Type B pancreatic cell (in vitro differentiated cells): ENCODE data around the gene C3orf52. TPM values are rescaled to one million over a fixed set of nuclear protein-coding genes. Genes with fewer than 3 reads are reported as not detected.

Source experiments
- DNase-seq: peaks from one replicate; pipeline ENCODE4 v3.0.0; 2021; ENCODE audit warnings: mixed read lengths; ENCODE audit not compliant: unreplicated experiment; ENCODE audit errors: extremely low spot score
- H3K27ac Mint-ChIP-seq: 2 replicates; pipeline ENCODE4 v1.8.0; 2021; ENCODE audit warnings: mild to moderate bottlenecking, mixed read lengths
- H3K27me3 Mint-ChIP-seq: 2 replicates; pipeline ENCODE4 v1.8.0; 2021; ENCODE audit warnings: mixed read lengths
- H3K36me3 Mint-ChIP-seq: 2 replicates; pipeline ENCODE4 v1.8.0; 2021; ENCODE audit warnings: mixed read lengths
- H3K4me1 Mint-ChIP-seq: one replicate; pipeline ENCODE4 v1.8.0; 2021; ENCODE audit warnings: mixed read lengths; ENCODE audit not compliant: unreplicated experiment
- H3K4me3 Mint-ChIP-seq: 2 replicates; pipeline ENCODE4 v1.8.0; 2021; ENCODE audit warnings: mild to moderate bottlenecking, mixed read lengths
- H3K9me3 Mint-ChIP-seq: 2 replicates; pipeline ENCODE4 v1.8.0; 2021; ENCODE audit warnings: mixed read lengths
- total RNA-seq: library from RNA; stranded (reverse); gene quantifications from 2 replicates; pipeline ENCODE4 v1.2.1, GENCODE V29; 2021; ENCODE audit warnings: low replicate concordance
- TF ChIP-seq, protein P1 (sequence below): fragments of 200-600 bp; sonication (generic); conservative IDR thresholded peaks from 2 replicates; pipeline ENCODE4 v1.5.0; 2021; ENCODE audit warnings: antibody characterized with exemption, mild to moderate bottlenecking

C3orf52 gene
- total RNA-seq, 1 donor from 2014 or later: 8.4 TPM

DNA sequence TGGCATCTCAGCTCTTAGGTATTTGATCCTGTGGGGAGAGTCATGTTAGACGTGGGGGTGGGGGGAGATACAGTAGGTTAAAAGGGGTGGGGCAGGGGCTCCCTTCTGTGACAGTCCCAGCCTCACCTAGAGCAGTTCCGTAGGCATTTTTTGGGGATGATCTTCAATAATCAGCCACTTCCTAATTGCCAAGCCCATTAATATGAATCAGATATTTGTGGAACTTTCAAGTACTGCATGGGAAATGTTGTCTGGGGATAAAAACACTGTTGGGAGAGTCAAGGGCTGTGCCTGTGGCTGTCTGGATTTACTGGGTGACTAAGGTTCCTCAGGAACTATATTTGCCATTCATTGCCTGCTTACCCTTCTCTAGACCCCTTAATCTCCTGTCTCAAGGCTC lies 9.5 kb downstream of the C3orf52 start:
- Mint-ChIP-seq H3K36me3 (peaks cover 15% of the 10 kb centered on the region), H3K4me3 (no peak overlapping the region), H3K4me1 (peaks cover 20% of the 10 kb centered on the region), H3K27me3 (no peaks in the 10 kb centered on the region), H3K9me3 (peaks cover 10% of the 10 kb centered on the region), H3K27ac (peak overlapping the region; percentile 22)
- TF ChIP-seq, protein P1, sequence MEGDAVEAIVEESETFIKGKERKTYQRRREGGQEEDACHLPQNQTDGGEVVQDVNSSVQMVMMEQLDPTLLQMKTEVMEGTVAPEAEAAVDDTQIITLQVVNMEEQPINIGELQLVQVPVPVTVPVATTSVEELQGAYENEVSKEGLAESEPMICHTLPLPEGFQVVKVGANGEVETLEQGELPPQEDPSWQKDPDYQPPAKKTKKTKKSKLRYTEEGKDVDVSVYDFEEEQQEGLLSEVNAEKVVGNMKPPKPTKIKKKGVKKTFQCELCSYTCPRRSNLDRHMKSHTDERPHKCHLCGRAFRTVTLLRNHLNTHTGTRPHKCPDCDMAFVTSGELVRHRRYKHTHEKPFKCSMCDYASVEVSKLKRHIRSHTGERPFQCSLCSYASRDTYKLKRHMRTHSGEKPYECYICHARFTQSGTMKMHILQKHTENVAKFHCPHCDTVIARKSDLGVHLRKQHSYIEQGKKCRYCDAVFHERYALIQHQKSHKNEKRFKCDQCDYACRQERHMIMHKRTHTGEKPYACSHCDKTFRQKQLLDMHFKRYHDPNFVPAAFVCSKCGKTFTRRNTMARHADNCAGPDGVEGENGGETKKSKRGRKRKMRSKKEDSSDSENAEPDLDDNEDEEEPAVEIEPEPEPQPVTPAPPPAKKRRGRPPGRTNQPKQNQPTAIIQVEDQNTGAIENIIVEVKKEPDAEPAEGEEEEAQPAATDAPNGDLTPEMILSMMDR: no peak
- DNase-seq: no peak

DNA sequence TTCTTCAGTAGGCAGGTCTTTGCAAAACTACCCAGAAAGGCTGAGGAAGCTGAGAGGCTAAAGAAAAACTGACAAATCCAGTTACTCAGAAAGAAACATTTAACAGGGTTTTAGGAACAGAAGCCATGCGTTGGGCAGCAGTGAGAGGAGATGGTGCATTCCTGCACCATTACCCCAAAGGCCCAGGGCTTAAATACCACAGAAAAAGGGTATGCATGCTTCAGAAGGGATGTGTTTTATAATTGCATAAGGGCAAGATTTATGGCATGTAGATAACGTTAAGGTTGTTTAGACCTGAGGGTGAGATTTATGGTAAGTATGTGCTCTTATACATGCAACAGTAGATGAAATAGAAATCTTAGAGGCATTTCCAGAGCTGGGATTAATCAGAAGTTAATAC lies 10.0 kb downstream of the C3orf52 start:
- H3K27ac Mint-ChIP-seq: peak overlapping the region; percentile 37
- H3K4me1 Mint-ChIP-seq: peaks cover 15% of the 10 kb centered on the region
- peaks cover 15% of the 10 kb centered on the region for H3K36me3 Mint-ChIP-seq
- H3K4me3 Mint-ChIP-seq: no peak overlapping the region
- TF ChIP-seq, protein P1: no peak
- H3K27me3 Mint-ChIP-seq: no peaks in the 10 kb centered on the region
- H3K9me3 Mint-ChIP-seq: peaks cover 10% of the 10 kb centered on the region
- DNase-seq: no peak

DNA sequence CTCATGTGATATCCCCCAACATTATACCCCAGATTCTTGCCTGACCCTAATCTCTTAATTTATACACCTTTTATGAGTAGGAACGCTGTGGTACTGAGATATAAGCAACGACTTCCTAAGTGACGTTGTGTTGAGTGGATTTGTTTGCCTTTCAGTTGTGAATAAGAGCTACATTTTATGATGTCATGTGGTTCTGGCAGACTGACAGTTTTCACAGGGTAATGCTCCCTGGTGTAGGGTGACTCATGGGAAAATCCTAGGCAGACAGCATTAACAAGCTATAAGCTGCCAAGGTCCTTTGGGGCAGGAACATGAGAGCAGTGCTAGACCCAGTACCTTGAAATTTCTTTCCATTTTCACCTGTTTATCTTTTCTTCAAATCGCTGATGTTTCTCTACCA lies 11.2 kb downstream of the C3orf52 start:
- no peak overlapping the region for H3K27ac Mint-ChIP-seq
- peaks cover 18% of the 10 kb centered on the region for H3K4me1 Mint-ChIP-seq

DNA sequence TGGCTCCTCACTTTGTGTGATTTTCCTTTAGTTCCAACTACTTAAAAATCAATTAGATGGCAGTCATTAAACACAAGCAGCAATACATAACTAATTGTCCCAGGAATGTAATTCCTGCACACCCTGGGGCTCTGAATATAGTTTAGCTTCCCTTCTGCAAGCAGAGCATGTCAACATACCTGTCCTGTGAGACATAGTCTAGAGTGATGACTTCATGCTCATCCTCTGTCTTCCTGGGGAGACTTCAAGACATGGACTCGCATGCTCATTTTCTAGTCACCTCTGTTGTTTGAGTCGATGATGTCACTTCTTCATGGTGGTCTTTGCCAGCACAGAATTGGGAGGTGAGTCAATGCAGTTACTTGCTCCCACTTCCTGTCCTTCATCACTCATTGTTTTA lies 15.7 kb downstream of the C3orf52 start:
- TF ChIP-seq, protein P1: no peak
- DNase-seq: no peak
- no peaks in the 10 kb centered on the region for H3K27me3 Mint-ChIP-seq
- no peak overlapping the region for H3K27ac Mint-ChIP-seq
- peaks cover 6% of the 10 kb centered on the region for H3K9me3 Mint-ChIP-seq
- peaks cover 7% of the 10 kb centered on the region for H3K4me1 Mint-ChIP-seq
- H3K36me3 Mint-ChIP-seq: peaks cover 7% of the 10 kb centered on the region
- H3K4me3 Mint-ChIP-seq: no peak overlapping the region

More for the DNA sequence above, 11.2 kb downstream of the C3orf52 start:
- Mint-ChIP-seq H3K36me3 (peaks cover 15% of the 10 kb centered on the region), H3K27me3 (no peaks in the 10 kb centered on the region), H3K4me3 (no peak overlapping the region), H3K9me3 (peaks cover 10% of the 10 kb centered on the region)
- TF ChIP-seq, protein P1: no peak
- DNase-seq: no peak

DNA sequence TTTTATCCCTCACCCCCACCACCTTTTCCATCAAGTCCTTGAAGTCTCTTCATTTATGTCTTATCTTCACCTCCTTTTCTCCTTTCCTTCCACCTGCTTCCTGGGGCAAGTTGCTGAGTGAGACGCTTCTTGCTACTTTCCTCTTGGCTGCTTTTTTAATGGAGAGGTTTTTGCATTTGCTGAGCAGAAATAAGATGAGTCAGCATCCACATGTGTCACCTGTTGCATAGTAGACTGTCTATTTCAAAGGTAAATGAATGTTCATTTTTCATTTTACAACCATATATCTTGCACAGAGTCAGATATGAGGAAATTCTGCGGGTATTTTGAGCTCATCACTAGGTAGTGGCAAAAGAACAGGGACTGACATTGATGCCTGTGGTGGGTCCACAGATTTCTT lies 18.6 kb downstream of the C3orf52 start:
- Mint-ChIP-seq H3K27me3 (no peaks in the 10 kb centered on the region), H3K27ac (peak overlapping the region; percentile 37), H3K4me3 (no peak overlapping the region), H3K36me3 (peaks cover 4% of the 10 kb centered on the region), H3K4me1 (peaks cover 12% of the 10 kb centered on the region), H3K9me3 (no peaks in the 10 kb centered on the region)
- TF ChIP-seq, protein P1: no peak
- no peak for DNase-seq

DNA sequence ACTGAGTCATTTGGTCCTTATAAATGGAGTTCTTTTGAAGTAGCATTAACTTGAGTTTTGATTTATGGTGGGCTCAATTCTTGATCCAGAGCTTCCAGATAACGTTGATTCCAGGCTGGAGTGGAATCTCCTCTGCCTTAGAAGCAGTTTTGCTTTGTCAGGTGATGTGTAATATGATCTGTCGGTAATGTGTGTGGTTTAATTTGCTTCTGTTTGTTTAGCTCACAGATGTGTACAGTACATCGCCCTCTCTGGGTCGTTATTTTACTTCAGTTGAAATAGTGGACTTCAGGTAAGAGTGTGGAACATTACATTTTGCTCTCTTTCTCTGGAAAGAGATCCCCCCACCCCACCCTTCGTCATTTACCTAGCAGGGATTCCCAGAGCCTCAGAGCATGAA lies 23.1 kb downstream of the C3orf52 start:
- no peak overlapping the region for H3K4me3 Mint-ChIP-seq

More for the DNA sequence above, 23.1 kb downstream of the C3orf52 start:
- peaks cover 14% of the 10 kb centered on the region for H3K36me3 Mint-ChIP-seq
- H3K9me3 Mint-ChIP-seq: no peaks in the 10 kb centered on the region
- H3K27me3 Mint-ChIP-seq: no peaks in the 10 kb centered on the region
- no peak for DNase-seq
- H3K27ac Mint-ChIP-seq: no peak overlapping the region
- TF ChIP-seq, protein P1: no peak
- peaks cover 10% of the 10 kb centered on the region for H3K4me1 Mint-ChIP-seq
